GM18909 (cell line): ENCODE measurements around the gene BEX1.

ENCODE experiments used
- ATAC-seq: cut with Tn5 transposase; IDR thresholded peaks from one replicate; pipeline ENCODE4 v1.9.1; 2021; ENCODE audit warnings: mild to moderate bottlenecking; ENCODE audit not compliant: unreplicated experiment, poor library complexity

The BEX1 gene

DNA sequence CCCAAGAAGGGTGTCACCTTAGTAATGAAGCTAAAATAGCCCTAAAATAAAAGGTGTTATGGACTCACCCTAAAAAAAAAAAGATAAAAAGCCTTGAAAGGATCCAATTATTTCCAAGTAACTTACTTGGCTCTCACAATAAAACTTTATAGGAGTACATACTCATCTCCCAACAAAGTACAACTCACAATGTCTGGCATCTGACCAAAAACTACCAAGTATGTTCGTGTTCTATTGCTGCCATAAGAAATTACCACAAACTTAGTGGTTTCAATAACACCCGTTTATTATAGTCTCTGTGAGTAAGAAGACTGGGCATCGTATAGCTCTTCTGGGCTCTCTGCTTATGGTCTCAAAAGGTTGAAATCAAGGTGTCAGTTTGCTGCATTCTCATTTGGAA lies 51.0 kb downstream of the BEX1 start:
- ATAC-seq: no peak
